ENCODE measurements around the gene AKAP1.

DNA sequence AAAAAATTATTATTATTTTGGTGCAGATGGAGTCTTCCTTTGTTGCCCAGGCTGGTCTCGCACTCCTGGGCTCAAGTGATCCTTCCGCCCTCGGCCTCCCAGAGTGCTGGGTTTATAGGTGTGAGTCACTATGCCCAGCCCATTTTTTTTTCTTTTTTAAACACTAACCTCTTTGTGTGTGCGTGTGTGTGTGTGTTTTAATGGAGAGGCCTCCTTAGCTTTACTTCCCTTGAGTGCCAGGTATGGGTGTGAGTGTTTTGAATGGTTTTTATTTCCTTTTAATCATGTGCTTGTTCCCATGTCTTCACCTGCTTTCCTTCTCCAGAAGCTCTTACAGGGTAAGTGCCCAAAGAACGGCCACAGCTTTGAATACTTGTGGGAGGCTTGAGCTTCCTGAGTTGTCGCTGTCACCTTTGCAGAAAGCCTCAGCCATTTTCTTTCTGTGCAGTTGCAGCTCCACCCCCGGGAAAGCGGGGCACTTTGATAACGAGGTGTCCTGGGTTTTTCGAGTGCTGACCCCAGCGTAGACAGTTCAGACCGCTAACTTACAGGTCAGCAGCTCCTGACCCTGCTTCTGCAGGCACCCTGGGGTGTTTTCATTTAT, 22.6 kb downstream of the AKAP1 start:
- TF ChIP-seq, protein P1, sequence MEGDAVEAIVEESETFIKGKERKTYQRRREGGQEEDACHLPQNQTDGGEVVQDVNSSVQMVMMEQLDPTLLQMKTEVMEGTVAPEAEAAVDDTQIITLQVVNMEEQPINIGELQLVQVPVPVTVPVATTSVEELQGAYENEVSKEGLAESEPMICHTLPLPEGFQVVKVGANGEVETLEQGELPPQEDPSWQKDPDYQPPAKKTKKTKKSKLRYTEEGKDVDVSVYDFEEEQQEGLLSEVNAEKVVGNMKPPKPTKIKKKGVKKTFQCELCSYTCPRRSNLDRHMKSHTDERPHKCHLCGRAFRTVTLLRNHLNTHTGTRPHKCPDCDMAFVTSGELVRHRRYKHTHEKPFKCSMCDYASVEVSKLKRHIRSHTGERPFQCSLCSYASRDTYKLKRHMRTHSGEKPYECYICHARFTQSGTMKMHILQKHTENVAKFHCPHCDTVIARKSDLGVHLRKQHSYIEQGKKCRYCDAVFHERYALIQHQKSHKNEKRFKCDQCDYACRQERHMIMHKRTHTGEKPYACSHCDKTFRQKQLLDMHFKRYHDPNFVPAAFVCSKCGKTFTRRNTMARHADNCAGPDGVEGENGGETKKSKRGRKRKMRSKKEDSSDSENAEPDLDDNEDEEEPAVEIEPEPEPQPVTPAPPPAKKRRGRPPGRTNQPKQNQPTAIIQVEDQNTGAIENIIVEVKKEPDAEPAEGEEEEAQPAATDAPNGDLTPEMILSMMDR (conservative IDR thresholded peaks at IDR 0.05 in 1 of 2, IDR thresholded peaks at IDR 0.05 in 1 of 2; ENCODE audit: low read depth in 1 of 2, low read length in 2 of 2) = no peak
- TF ChIP-seq EZH2 (IDR thresholded peaks at IDR 0.05; ENCODE audit: low read length, missing control alignments) = no peak
